GM12891 (cell line): ENCODE data around the gene IQCH.

Experiments
- DNase-seq: peaks from one replicate; pipeline ENCODE4 v3.0.0; 2011; ENCODE audit warnings: low spot score; ENCODE audit not compliant: insufficient read length
- FAIRE-seq: peaks from 2 replicates; lab custom pipeline; 2011; peaks lifted over from hg19 to GRCh38; lab: Jason Lieb, UNC
- PAX5 ChIP-seq: IDR thresholded peaks from 2 replicates; pipeline ENCODE4 v1.6.1; 2011; ENCODE audit warnings: low read length, moderate library complexity, mild to moderate bottlenecking; ENCODE audit not compliant: insufficient read depth, severe bottlenecking
- POLR2A ChIP-seq: IDR thresholded peaks from 2 replicates; pipeline ENCODE4 v1.6.1; 2011; ENCODE audit warnings: low read depth, low read length, control low read depth
- POLR2AphosphoS5 ChIP-seq: IDR thresholded peaks from 2 replicates; pipeline ENCODE4 v1.6.1; 2011; ENCODE audit warnings: low read depth, low read length, control low read depth
- POU2F2 ChIP-seq: IDR thresholded peaks from 2 replicates; pipeline ENCODE4 v1.6.1; 2011; ENCODE audit warnings: low read depth, mild to moderate bottlenecking, control low read depth, low read length, moderate library complexity
- SPI1 ChIP-seq: IDR thresholded peaks from 2 replicates; pipeline ENCODE4 v1.6.1; 2011; ENCODE audit warnings: low read depth, low read length, control low read depth
- TAF1 ChIP-seq: IDR thresholded peaks from 2 replicates; pipeline ENCODE4 v1.6.1; 2011; ENCODE audit warnings: low read depth, low read length, control low read depth

Gene IQCH

GRCh38 chr15:67537771-67538170 lies 283.2 kb downstream of the IQCH start:
- FAIRE-seq, result peak; percentile 67
- no peak for DNase-seq
- TF ChIP-seq POU2F2, result no peak
- no peak for TF ChIP-seq TAF1
- no peak for TF ChIP-seq SPI1
- no peak for TF ChIP-seq POLR2AphosphoS5
- TF ChIP-seq POLR2A, result no peak
- no peak for TF ChIP-seq PAX5

- TF ChIP-seq PAX5 (peak; percentile 32), TAF1 (peak; percentile 77), SPI1 (no peak), POLR2AphosphoS5 (peak; percentile 69; the same call in 1 of the 2 replicates), POLR2A (peak; percentile 78), POU2F2 (peak; percentile 45; the same call in 1 of the 2 replicates)
- FAIRE-seq (peak; percentile 63), DNase-seq (peak; percentile 69)
These were observed 288.1 kb downstream of the IQCH start, which contains the start of gene MAP2K5 for GRCh38 chr15:67542420-67543347. TSS of gene MAP2K5 (plus strand) at chr15:67542703. CDS start at chr15:67543336, 633 bp downstream.

DNA sequence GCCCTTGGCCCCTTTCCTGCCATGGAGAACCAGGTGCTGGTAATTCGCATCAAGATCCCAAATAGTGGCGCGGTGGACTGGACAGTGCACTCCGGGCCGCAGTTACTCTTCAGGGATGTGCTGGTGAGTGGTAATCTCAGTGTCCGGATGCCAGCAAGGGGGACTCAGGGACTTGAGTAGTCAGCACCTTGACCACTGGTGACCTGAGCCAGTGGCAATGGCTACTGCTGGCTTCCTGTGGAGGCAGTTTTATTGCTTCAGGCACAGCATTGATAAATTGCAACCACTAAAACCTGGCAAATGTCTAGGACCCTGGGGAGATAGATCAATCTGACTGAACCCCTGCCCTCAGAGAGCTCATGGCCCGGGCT lies 288.7 kb downstream of the IQCH start:
- DNase-seq (no peak), FAIRE-seq (no peak)
- TF ChIP-seq PAX5, result no peak
- no peak for TF ChIP-seq POLR2A
- no peak for TF ChIP-seq POU2F2
- TF ChIP-seq TAF1, result no peak
- no peak for TF ChIP-seq POLR2AphosphoS5
- no peak for TF ChIP-seq SPI1

DNA sequence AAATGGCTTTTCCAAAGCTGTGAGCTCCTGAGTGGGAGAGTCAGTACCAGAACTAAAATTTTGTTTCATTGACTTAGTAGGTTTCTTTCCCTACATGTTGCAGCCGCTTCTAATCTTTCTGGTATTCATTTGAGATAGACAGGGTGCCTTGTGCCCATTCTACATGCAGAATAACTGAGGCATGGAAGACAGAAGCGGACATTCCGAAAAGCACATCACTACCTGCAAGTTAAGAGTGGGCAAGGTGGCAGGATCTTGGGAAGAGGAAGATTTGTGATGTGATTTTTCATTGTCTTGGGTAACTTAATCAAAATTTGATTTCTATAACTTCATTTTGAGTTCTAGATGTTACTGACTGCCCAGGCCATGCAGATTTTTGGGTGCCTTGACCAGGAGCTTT lies 289.9 kb downstream of the IQCH start:
- DNase-seq, result no peak
- TF ChIP-seq PAX5 (no peak), POLR2A (no peak), POU2F2 (no peak), TAF1 (no peak), POLR2AphosphoS5 (no peak), SPI1 (no peak)
- no peak for FAIRE-seq

DNA sequence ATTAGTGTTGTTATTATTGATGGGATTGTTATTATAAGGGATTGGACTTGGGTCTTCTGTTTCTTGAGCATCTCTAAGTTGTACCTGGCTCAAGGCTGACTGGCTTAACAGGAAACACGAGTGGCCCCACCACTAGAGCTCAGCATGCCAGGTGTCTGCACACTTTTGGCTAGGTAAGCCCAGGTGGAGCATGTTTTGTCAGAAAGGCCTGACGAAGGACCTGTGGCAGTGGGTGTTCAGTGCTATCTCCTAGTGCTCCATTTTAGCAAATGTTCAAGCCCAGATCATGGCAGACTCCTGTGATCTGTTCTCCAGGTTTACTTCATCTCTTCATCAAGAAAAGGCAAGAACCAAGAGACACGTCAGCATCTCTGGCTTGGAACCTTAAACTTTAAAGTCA lies 291.3 kb downstream of the IQCH start:
- DNase-seq (no peak), FAIRE-seq (no peak)
- TF ChIP-seq PAX5, result no peak
- TF ChIP-seq SPI1, result no peak
- TF ChIP-seq POLR2A, result no peak
- no peak for TF ChIP-seq TAF1
- no peak for TF ChIP-seq POU2F2
- no peak for TF ChIP-seq POLR2AphosphoS5

DNA sequence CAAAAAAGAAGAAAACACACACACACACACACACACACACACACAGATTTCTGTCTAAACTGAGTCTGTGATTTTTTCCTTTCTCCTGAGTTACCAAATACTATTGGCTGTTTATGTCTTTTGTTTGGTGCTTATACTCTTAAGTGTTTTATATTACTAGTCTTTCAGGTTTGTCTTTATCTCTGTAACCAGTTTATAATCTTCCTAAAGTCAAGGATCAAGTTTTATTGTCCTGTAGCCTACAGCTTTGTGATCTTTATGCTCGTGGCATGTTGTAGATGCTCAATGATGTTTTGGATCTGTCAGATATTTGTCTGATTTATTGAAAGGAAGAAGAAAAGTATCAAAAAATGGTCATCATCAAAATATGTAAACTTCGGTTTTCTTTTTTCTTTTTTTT lies 292.5 kb downstream of the IQCH start:
- DNase-seq, result no peak
- TF ChIP-seq POLR2AphosphoS5 (no peak), POLR2A (no peak), SPI1 (no peak), TAF1 (no peak), POU2F2 (no peak), PAX5 (no peak)
- FAIRE-seq, result no peak

DNA sequence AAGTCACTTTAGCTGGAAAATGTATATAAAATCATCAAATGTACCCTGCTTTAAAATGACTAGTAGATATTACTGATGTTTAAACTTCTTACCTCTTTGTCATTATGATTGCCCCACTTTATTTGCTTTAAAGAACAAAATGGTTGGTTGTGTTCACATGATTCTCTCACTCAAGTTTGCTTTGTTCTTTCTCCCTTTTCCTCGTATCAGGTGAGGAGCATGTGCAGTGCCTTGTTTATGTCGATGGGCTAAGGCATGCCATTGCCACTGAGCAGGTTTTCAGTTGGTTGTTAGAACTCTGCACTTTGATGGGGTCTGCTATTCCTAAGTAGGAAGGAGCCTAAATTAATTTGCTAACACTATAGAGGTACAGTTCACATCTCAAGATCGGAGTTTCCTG lies 293.2 kb downstream of the IQCH start:
- TF ChIP-seq POLR2AphosphoS5 (no peak), POU2F2 (no peak), SPI1 (no peak), PAX5 (no peak), POLR2A (no peak), TAF1 (no peak)
- DNase-seq (no peak), FAIRE-seq (no peak)

- TF ChIP-seq SPI1 (no peak), POLR2AphosphoS5 (no peak), PAX5 (no peak)
- no peak for FAIRE-seq
These were observed 293.8 kb downstream of the IQCH start for GRCh38 chr15:67548236-67548852.

GRCh38 chr15:67548862-67549651 lies 294.5 kb downstream of the IQCH start:
- no peak for TF ChIP-seq POU2F2
- TF ChIP-seq POLR2AphosphoS5, result no peak
- no peak for TF ChIP-seq POLR2A
- TF ChIP-seq TAF1, result no peak
- TF ChIP-seq PAX5, result no peak
- TF ChIP-seq SPI1, result no peak
- FAIRE-seq (no peak), DNase-seq (no peak)

More at GRCh38 chr15:67548236-67548852, 293.8 kb downstream of the IQCH start:
- DNase-seq, result no peak
